Thoracic aorta (tissue), 2 donors: ENCODE results near the gene SMARCD3. TPM values are rescaled to one million over a fixed set of nuclear protein-coding genes. Genes with fewer than 3 reads are reported as not detected.

Experiments
- ATAC-seq: fragments of 150-250 bp; one replicate; pipeline ENCODE4 v1.8.0; 2017; ENCODE audit warnings: low read depth; ENCODE audit not compliant: insufficient number of reproducible peaks, low FRiP score
- DNase-seq: peaks from one replicate; pipeline ENCODE4 v3.0.0-alpha.2; 2020; ENCODE audit warnings: low spot score
- H3K27ac ChIP-seq, 2 donors: fragments of 200-600 bp; sonication (generic); 1 replicate in 1 of 2; 2 replicates in 1 of 2; pipeline ENCODE4 v1.5.1; 2016; ENCODE audit warnings: mild to moderate bottlenecking in 2 of 2, moderate library complexity in 2 of 2
- H3K27me3 ChIP-seq: fragments of 200-600 bp; sonication (generic); replicated peaks from 2 replicates; pipeline ENCODE4 v1.6.0; 2016; ENCODE audit warnings: mild to moderate bottlenecking; ENCODE audit not compliant: insufficient read depth
- H3K36me3 ChIP-seq: fragments of 200-600 bp; sonication (generic); one replicate; pipeline ENCODE4 v1.5.1; 2016
- H3K4me1 ChIP-seq, 2 donors: fragments of 200-600 bp; sonication (generic); 1 replicate in 1 of 2; 2 replicates in 1 of 2; pipeline versions ENCODE4 v1.5.1 to v1.6.0; 2016; ENCODE audit warnings: low read depth in 2 of 2, mild to moderate bottlenecking in 1 of 2; ENCODE audit not compliant: control insufficient read depth in 1 of 2
- H3K4me3 ChIP-seq: fragments of 200-600 bp; sonication (generic); 2 replicates; pipeline ENCODE4 v1.5.1; 2016; ENCODE audit warnings: mild to moderate bottlenecking
- H3K9me3 ChIP-seq: fragments of 200-600 bp; sonication (generic); 2 replicates; pipeline ENCODE4 v1.5.1; 2016
- total RNA-seq, 2 donors: library from RNA; depleted of rRNA; stranded (reverse); fragments of >200 nt; gene quantifications; one replicate each; pipeline versions ENCODE4 v1.1.0 to v1.2.3, GENCODE V29; 2016
- TF ChIP-seq, protein P1 (sequence below): fragments of 200-600 bp; sonication (generic); IDR thresholded peaks from one replicate; pipeline ENCODE4 v1.5.1; 2019; ENCODE audit warnings: antibody characterized with exemption

The SMARCD3 gene
- total RNA-seq, 2 donors from 2014 or later: 51.1 to 110 TPM

DNA sequence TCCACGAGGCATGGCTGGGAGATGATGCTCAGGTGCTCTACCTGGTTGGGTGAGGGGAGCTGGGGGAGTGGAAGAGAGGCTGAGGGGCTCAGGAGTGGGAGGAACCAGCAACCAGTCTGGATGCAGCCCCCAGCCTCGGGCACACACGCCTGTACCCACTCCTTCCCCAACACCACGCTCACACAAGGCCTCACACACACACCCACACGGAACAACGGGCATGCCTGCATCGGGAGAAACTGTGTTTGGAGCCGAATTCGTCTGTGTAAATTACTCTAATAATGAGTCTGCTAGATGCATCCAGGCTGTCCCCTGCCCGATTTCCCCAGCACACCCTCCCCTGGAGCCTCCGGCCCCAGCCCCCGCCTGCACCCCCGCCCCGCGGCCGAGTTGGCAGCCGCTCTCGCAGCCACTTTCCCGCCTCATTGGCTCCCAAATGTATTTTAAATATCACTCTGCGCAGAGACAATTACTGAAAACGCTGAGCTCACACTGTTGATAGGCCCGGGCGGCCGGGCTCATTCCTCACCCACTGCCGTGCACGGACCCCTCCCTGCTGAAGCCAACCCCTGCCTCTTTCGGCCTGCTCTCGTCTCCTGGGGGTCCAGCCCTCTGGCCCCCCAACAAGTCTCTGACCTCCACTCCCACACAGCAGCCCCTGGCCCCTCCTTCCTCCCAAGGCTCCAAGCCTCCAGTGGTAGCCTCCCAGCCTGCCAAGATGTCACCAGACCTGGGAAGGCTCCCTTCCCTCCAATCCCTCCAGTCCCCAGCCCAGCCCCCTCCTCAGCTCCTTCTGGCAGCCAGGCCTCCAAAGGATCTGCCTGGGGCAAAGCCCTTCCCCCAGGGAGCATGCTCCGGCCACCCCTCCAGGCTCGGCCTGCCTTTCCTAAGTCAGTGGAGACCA, 49.3 kb downstream of the SMARCD3 start:
- ATAC-seq (no peak), DNase-seq (no peak)
- H3K4me3 ChIP-seq: no peak overlapping the region
- TF ChIP-seq, protein P1, sequence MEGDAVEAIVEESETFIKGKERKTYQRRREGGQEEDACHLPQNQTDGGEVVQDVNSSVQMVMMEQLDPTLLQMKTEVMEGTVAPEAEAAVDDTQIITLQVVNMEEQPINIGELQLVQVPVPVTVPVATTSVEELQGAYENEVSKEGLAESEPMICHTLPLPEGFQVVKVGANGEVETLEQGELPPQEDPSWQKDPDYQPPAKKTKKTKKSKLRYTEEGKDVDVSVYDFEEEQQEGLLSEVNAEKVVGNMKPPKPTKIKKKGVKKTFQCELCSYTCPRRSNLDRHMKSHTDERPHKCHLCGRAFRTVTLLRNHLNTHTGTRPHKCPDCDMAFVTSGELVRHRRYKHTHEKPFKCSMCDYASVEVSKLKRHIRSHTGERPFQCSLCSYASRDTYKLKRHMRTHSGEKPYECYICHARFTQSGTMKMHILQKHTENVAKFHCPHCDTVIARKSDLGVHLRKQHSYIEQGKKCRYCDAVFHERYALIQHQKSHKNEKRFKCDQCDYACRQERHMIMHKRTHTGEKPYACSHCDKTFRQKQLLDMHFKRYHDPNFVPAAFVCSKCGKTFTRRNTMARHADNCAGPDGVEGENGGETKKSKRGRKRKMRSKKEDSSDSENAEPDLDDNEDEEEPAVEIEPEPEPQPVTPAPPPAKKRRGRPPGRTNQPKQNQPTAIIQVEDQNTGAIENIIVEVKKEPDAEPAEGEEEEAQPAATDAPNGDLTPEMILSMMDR: no peak
- no peaks in the 10 kb centered on the region for H3K9me3 ChIP-seq
- no peaks in the 10 kb centered on the region for H3K27me3 ChIP-seq
- H3K36me3 ChIP-seq: no peaks in the 10 kb centered on the region
- H3K4me1 ChIP-seq: no peaks in the 10 kb centered on the region
- H3K27ac ChIP-seq: no peak overlapping the region

DNA sequence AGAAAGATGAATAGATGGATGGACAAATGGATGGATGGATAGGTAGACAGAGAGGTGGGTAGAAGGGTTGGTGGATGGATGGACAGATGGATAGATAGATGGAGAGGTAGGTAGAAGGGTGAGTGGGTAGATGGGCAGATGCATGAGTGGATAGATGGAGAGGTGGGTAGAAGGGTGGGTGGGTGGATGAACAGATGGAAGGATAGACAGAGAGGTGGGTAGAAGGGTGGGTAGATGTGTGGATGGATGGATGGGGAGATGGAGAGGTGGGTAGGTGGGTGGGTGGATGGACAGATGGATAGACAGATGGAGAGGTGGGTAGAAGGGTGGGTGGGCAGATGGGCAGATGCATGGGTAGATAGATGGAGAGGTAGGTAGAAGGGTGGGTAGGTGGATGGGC, 50.6 kb downstream of the SMARCD3 start:
- Histone ChIP-seq H3K27me3 (no peaks in the 10 kb centered on the region), H3K27ac (no peak overlapping the region), H3K36me3 (no peaks in the 10 kb centered on the region), H3K9me3 (no peaks in the 10 kb centered on the region), H3K4me1 (no peaks in the 10 kb centered on the region), H3K4me3 (no peak overlapping the region)
- TF ChIP-seq, protein P1: no peak
- ATAC-seq: no peak
- no peak for DNase-seq

DNA sequence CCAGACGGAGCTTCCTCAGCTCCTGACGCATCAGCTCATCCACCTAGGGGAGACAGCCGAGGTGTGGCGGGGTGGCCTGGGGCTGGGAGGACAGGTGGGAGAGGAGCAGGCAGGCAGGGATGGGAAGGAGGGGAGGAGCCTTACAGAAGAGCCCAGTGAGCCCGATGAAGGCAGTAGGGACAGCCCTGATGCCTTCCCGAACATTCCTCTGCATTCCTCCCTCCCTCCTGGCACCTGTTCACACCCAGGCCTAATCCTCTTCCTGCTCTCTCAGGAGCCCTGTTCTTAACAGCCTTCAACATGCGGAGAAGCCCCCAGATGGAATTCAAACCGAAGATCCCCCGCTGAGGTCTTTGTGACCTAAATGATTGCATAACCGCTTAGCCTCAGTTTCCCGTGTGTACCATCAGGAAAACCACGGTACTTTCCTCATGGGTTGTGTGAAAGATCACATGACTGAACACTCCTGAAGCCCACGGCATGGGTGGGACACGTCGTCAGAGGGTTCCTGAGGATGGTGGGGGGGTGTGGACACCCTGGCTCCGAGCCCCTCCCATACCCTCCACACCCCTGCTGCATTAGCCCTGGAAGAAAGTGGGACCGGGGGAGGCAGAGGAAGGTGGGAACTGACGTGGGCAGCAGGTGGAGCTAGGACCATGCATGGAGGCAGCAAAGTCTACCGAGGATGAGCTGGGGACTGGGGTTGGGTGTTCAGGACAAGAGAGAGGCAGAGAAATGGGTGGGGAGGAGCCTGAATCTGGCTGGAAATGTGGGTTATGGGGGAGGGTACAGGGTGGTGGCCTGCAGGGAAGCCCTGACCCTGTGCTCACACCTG, 52.7 kb downstream of the SMARCD3 start:
- no peak overlapping the region for H3K4me3 ChIP-seq
- no peaks in the 10 kb centered on the region for H3K27me3 ChIP-seq
- ATAC-seq: no peak
- TF ChIP-seq, protein P1: no peak
- no peak overlapping the region for H3K27ac ChIP-seq
- no peak for DNase-seq
- H3K4me1 ChIP-seq: no peaks in the 10 kb centered on the region
- no peaks in the 10 kb centered on the region for H3K9me3 ChIP-seq
- H3K36me3 ChIP-seq: no peaks in the 10 kb centered on the region

DNA sequence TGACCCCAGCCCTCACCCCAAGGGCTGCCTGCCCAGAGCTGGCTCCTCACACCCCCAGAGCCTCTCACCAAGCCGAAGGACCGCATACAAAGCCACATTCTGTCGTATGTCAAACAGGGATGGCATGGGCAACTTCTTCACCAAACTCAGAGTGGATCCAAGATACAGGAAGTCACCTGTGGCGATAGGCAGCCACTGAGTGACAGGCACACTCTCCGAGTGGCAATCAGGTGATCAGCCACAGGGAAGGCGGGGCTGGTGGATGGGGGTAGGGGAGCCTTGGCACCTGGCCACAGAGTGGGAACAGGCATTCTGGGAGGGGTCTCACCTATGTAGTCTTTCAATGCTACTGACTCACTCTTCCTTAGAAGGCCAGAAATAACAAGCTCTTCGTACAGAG, 54.3 kb downstream of the SMARCD3 start:
- H3K27ac ChIP-seq: no peak overlapping the region
- no peaks in the 10 kb centered on the region for H3K4me1 ChIP-seq
- no peak overlapping the region for H3K4me3 ChIP-seq
- H3K36me3 ChIP-seq: no peaks in the 10 kb centered on the region
- no peak for DNase-seq
- no peaks in the 10 kb centered on the region for H3K27me3 ChIP-seq
- no peaks in the 10 kb centered on the region for H3K9me3 ChIP-seq
- ATAC-seq: no peak
- TF ChIP-seq, protein P1: no peak
